IMR-90 (cell line): ENCODE measurements around the gene RNF34. TPM values are rescaled to one million over a fixed set of nuclear protein-coding genes. Genes with fewer than 3 reads are reported as not detected.

Source experiments
- ATAC-seq: fragments of 200-7000 bp; cut with Tn5 transposase; 2 replicates; pipeline ENCODE4 v1.9.1; 2020; ENCODE audit warnings: low read depth, mild to moderate bottlenecking, moderate library complexity
- BruUV-seq: library from RNA; stranded (reverse); fragments of 400-500 nt; replicated peaks from 2 replicates; lab custom pipeline; 2021; lab: Mats Ljungman, UMichigan
- CTCF ChIA-PET: fragments of 300-600 bp; formaldehyde crosslinking; extraction: SDS; loops from one replicate; lab custom pipeline; 2021; ENCODE audit warnings: antibody characterized with exemption; lab: Yijun Ruan, JAX
- POLR2A ChIA-PET: fragments of 300-600 bp; sonication (Branson Sonifier 250); formaldehyde crosslinking; loops from one replicate; lab custom pipeline; 2022; ENCODE audit warnings: antibody characterized with exemption; ENCODE audit not compliant: unreplicated experiment; lab: Charles Lee
- DNase-seq: peaks from one replicate; pipeline ENCODE4 v3.0.0; 2013
- H2AFZ ChIP-seq: replicated peaks from 2 replicates; pipeline ENCODE3; 2013; ENCODE audit warnings: low read length, mild to moderate bottlenecking; ENCODE audit not compliant: poor library complexity
- H2AK5ac ChIP-seq: 2 replicates; pipeline ENCODE4 v1.6.1; 2013; ENCODE audit warnings: low read depth, low read length, inconsistent platforms
- H2AK9ac ChIP-seq: replicated peaks from 2 replicates; pipeline ENCODE3; 2013; ENCODE audit warnings: mild to moderate bottlenecking, low read depth, low read length, moderate library complexity; ENCODE audit not compliant: poor library complexity
- H2BK120ac ChIP-seq: 2 replicates; pipeline ENCODE4 v1.6.1; 2013; ENCODE audit warnings: low read depth, low read length, inconsistent platforms
- H2BK15ac ChIP-seq: 3 replicates; pipeline ENCODE4 v1.6.1; 2013; ENCODE audit warnings: low read depth, low read length, inconsistent platforms
- H2BK20ac ChIP-seq: 2 replicates; pipeline ENCODE4 v1.6.1; 2013; ENCODE audit warnings: low read depth, mild to moderate bottlenecking, inconsistent platforms, low read length, moderate library complexity
- H2BK5ac ChIP-seq: 2 replicates; pipeline ENCODE4 v1.6.1; 2013; ENCODE audit warnings: mild to moderate bottlenecking, low read depth, low read length, inconsistent platforms; ENCODE audit not compliant: poor library complexity, severe bottlenecking
- H3K14ac ChIP-seq: replicated peaks from 2 replicates; pipeline ENCODE4 v1.6.1; 2013; ENCODE audit warnings: low read depth, low read length, inconsistent platforms
- H3K18ac ChIP-seq: 2 replicates; pipeline ENCODE4 v1.6.1; 2013; ENCODE audit warnings: low read depth, low read length, control low read depth
- H3K23ac ChIP-seq: 2 replicates; pipeline ENCODE4 v1.6.1; 2013; ENCODE audit warnings: low read depth, low read length, inconsistent platforms
- H3K27ac ChIP-seq: 2 replicates; pipeline ENCODE4 v1.5.1; 2013; ENCODE audit warnings: mild to moderate bottlenecking, control low read depth, low read length; ENCODE audit not compliant: insufficient read depth
- H3K27me3 ChIP-seq: 2 replicates; pipeline ENCODE4 v1.6.1; 2013; ENCODE audit warnings: low read length; ENCODE audit not compliant: control insufficient read depth, insufficient read depth
- H3K36me3 ChIP-seq: 2 replicates; pipeline ENCODE4 v1.6.1; 2013; ENCODE audit warnings: low read length, mixed read lengths; ENCODE audit not compliant: control insufficient read depth, insufficient read depth
- H3K4ac ChIP-seq: 2 replicates; pipeline ENCODE4 v1.6.1; 2013; ENCODE audit warnings: low read depth, low read length, inconsistent platforms
- H3K4me1 ChIP-seq: 2 replicates; pipeline ENCODE4 v1.6.1; 2013; ENCODE audit warnings: low read length, mixed read lengths; ENCODE audit not compliant: control insufficient read depth, insufficient read depth
- H3K4me2 ChIP-seq: 2 replicates; pipeline ENCODE4 v1.6.1; 2013; ENCODE audit warnings: low read depth, mild to moderate bottlenecking, control low read depth, low read length, moderate library complexity
- H3K4me3 ChIP-seq: 2 replicates; pipeline ENCODE4 v1.5.1; 2013; ENCODE audit warnings: low read depth, mild to moderate bottlenecking, control low read depth, low read length, moderate library complexity; ENCODE audit not compliant: insufficient read depth
- H3K56ac ChIP-seq: 2 replicates; pipeline ENCODE4 v1.6.1; 2013; ENCODE audit warnings: low read length, inconsistent platforms; ENCODE audit not compliant: insufficient read depth; ENCODE audit errors: extremely low read depth
- H3K79me1 ChIP-seq, 2 experiments: 2 replicates each; pipeline ENCODE4 v1.6.1; 2013; ENCODE audit warnings: low read length in 2 of 2, inconsistent platforms in 1 of 2, low read depth in 1 of 2
- H3K9ac ChIP-seq: 2 replicates; pipeline ENCODE4 v1.6.1; 2013; ENCODE audit warnings: low read depth, low read length, control low read depth
- H3K9me1 ChIP-seq: 2 replicates; pipeline ENCODE4 v1.6.1; 2013; ENCODE audit warnings: low read length, inconsistent platforms; ENCODE audit not compliant: insufficient read depth
- H3K9me3 ChIP-seq: 2 replicates; pipeline ENCODE4 v1.6.1; 2013; ENCODE audit warnings: low read length; ENCODE audit not compliant: control insufficient read depth, insufficient read depth
- H4K20me1 ChIP-seq: 2 replicates; pipeline ENCODE4 v1.6.1; 2013; ENCODE audit warnings: low read length, inconsistent platforms; ENCODE audit not compliant: insufficient read depth
- H4K5ac ChIP-seq: 2 replicates; pipeline ENCODE4 v1.6.1; 2013; ENCODE audit warnings: mild to moderate bottlenecking, low read depth, low read length, control low read depth
- H4K8ac ChIP-seq, 2 experiments: 2 replicates each; pipeline ENCODE4 v1.6.1; 2013; ENCODE audit warnings: low read depth in 2 of 2, low read length in 2 of 2, control low read depth in 1 of 2, inconsistent platforms in 1 of 2
- H4K91ac ChIP-seq: 2 replicates; pipeline ENCODE4 v1.6.1; 2013; ENCODE audit warnings: low read depth, low read length, inconsistent platforms; ENCODE audit not compliant: insufficient read depth
- CEBPB ChIP-seq: IDR thresholded peaks from 2 replicates; pipeline ENCODE4 v1.6.1; 2012; ENCODE audit warnings: low read depth, low read length, improper control_type of control experiment
- MAFK ChIP-seq: IDR thresholded peaks from 2 replicates; pipeline ENCODE4 v1.6.1; 2012; ENCODE audit warnings: low read depth, low read length, improper control_type of control experiment
- POLR2A ChIP-seq: IDR thresholded peaks from 2 replicates; pipeline ENCODE4 v1.6.1; 2012; ENCODE audit warnings: mild to moderate bottlenecking, low read depth, low read length
- RAD21 ChIP-seq: IDR thresholded peaks from 2 replicates; pipeline ENCODE4 v1.6.1; 2012; ENCODE audit warnings: low read length, improper control_type of control experiment
- RCOR1 ChIP-seq: IDR thresholded peaks from 2 replicates; pipeline ENCODE4 v1.6.1; 2012; ENCODE audit warnings: mild to moderate bottlenecking, low read length, improper control_type of control experiment; ENCODE audit not compliant: insufficient replicate concordance
- WGBS, 2 experiments: methylation state at CpG; one replicate each; pipeline versions ENCODE4 v1.1.5 to v1.1.7; 2013; ENCODE audit warnings: missing lambda C conversion rate in 2 of 2; ENCODE audit not compliant: insufficient read length in 1 of 2; ENCODE audit errors: extremely low coverage in 2 of 2; 5-methylcytosine and 5-hydroxymethylcytosine counted together
- dilution Hi-C: fragments of 300-500 bp; cut with HindIII; formaldehyde crosslinking; loops from one replicate; pipeline ENCODE4 v1.14.3; 2018; ENCODE audit warnings: low sequenced_read_pairs; ENCODE audit not compliant: unreplicated experiment
- in situ Hi-C: fragments of 300-500 bp; cut with MboI; formaldehyde crosslinking; loops from 3 replicates; pipeline ENCODE4 v1.14.3; 2019; ENCODE audit warnings: low sequenced_read_pairs, inconsistent platforms, mixed read lengths
- intact Hi-C: fragments of 100-400 bp; cut with micrococcal nuclease; formaldehyde crosslinking; loops from 2 replicates; pipeline ENCODE4 v1.10.0; 2022
- polyA plus RNA-seq, 3 experiments: library from polyadenylated mRNA; depleted of rRNA; stranded (reverse); fragments of >200 nt; gene quantifications; 2 replicates each; pipeline ENCODE4 v1.2.3, GENCODE V29; 2012; ENCODE audit warnings: low replicate concordance in 1 of 3
- total RNA-seq: library from RNA; depleted of rRNA; stranded (reverse); fragments of >200 nt; gene quantifications from 2 replicates; pipeline ENCODE4 v1.2.3, GENCODE V29; 2012
- TF ChIP-seq, protein P1 (sequence below): conservative IDR thresholded peaks from 2 replicates; pipeline ENCODE4 v1.5.1; 2012; ENCODE audit warnings: mild to moderate bottlenecking, low read depth, low read length, improper control_type of control experiment

RNF34 gene
- total and polyA plus RNA-seq, 2 of the 4 experiments (the other 2 are of a cell fraction) = 33.2 to 69.5 TPM

DNA sequence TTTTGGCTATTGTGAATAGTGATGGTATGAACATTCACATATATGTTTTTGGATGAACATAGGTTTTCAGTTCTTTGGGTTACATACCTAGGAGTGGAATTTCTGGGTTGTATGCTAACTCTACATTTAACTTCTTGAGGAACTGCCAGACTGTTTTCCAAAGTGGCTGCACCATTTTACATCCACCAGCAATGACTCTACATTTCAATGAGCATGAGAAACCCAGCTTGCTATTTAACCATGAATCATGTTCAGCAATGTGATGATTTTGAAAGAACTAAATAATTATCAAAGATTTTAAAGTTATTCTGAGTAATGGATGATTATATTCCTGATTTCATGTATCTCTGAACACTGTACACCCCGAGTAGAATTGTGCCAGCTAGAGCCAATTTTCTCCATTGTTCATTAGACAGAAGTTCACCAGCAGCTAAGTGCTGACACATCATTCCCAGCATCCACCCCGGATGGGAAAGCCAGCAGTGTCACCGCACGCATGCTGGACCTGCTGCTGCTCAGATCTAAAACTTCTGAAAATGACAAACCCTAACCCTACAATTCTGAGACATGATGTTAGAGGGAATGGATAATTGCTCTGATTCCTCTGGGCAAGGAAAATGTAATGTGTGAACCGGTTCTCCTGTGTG lies 34.4 kb upstream of the RNF34 start:
- Histone ChIP-seq H3K4ac (no peak overlapping the region), H3K4me3 (no peak overlapping the region), H3K4me1 (no peaks in the 10 kb centered on the region), H4K91ac (no peak overlapping the region), H2AK9ac (no peak overlapping the region), H3K18ac (no peak overlapping the region), H3K56ac (no peak overlapping the region), H2AFZ (no peak overlapping the region), H3K4me2 (no peak overlapping the region), H3K79me1 (no peaks in the 10 kb centered on the region), H4K20me1 (no peaks in the 10 kb centered on the region), H3K9ac (no peak overlapping the region), H4K8ac (no peak overlapping the region), H2AK5ac (no peak overlapping the region), H3K14ac (no peak overlapping the region), H2BK5ac (no peak overlapping the region), H3K27ac (no peak overlapping the region), H3K9me3 (no peaks in the 10 kb centered on the region), H2BK20ac (no peak overlapping the region), H3K36me3 (no peaks in the 10 kb centered on the region), H3K27me3 (0 out of 2 replicates have a peak, but pooled peaks cover 1% of the 10 kb centered on the region), H3K23ac (no peak overlapping the region), H2BK15ac (no peak overlapping the region), H3K9me1 (no peaks in the 10 kb centered on the region), H4K5ac (no peak overlapping the region), H2BK120ac (no peak overlapping the region)
- intact Hi-C loops = no loop called here
- dilution Hi-C loops = no loop called here
- TF ChIP-seq CEBPB (no peak), RAD21 (no peak), MAFK (peak; percentile 82), RCOR1 (no peak), POLR2A (no peak)
- TF ChIP-seq, protein P1, sequence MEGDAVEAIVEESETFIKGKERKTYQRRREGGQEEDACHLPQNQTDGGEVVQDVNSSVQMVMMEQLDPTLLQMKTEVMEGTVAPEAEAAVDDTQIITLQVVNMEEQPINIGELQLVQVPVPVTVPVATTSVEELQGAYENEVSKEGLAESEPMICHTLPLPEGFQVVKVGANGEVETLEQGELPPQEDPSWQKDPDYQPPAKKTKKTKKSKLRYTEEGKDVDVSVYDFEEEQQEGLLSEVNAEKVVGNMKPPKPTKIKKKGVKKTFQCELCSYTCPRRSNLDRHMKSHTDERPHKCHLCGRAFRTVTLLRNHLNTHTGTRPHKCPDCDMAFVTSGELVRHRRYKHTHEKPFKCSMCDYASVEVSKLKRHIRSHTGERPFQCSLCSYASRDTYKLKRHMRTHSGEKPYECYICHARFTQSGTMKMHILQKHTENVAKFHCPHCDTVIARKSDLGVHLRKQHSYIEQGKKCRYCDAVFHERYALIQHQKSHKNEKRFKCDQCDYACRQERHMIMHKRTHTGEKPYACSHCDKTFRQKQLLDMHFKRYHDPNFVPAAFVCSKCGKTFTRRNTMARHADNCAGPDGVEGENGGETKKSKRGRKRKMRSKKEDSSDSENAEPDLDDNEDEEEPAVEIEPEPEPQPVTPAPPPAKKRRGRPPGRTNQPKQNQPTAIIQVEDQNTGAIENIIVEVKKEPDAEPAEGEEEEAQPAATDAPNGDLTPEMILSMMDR = no peak
- no TSS peak for BruUV-seq
- peak; percentile 13 for DNase-seq
- ChIA-PET POLR2A (interaction anchor here (1.2 kb wide), 1 partner anchor 14 kb away, joined by 3 read pairs; the partner anchor contains the start of gene ANAPC5), CTCF (no interaction called here)
- WGBS, 2 experiments = no CpG with 5 or more reads among the region's 5 CpGs
- ATAC-seq = peak; percentile 24; the same call in 1 of the 2 replicates
- in situ Hi-C loops = no loop called here
